ENCODE measurements around the gene PDE8B.

- TF ChIP-seq CTCF (IDR thresholded peaks at IDR 0.05; ENCODE audit: low read length) (no peak), EZH2 (IDR thresholded peaks at IDR 0.05; ENCODE audit: borderline replicate concordance, low read length) (no peak)
Observed at GRCh38 chr5:77172713-77173328, 37.7 kb upstream of the PDE8B start.
